CD14-positive monocyte (primary cell): Measurements from ENCODE around the gene DCLRE1C. TPM values are rescaled to one million over a fixed set of nuclear protein-coding genes. Genes with fewer than 3 reads are reported as not detected.
"Not testable (repeated sequence)": the region's sequence is repeated elsewhere in the genome, so short reads cannot be mapped to it uniquely, and the experiment has no call there.

Source experiments
- DNase-seq, 3 donors: peaks; one replicate each; pipeline ENCODE4 v3.0.0-alpha.2; 2011 to 2022
- H2AFZ ChIP-seq: 2 replicates; pipeline ENCODE4 v1.6.0; 2012; ENCODE audit warnings: mild to moderate bottlenecking, low read depth, low read length, inconsistent platforms; ENCODE audit not compliant: insufficient read depth, poor library complexity, severe bottlenecking
- H3K27ac ChIP-seq, 2 donors: 1 replicate in 1 of 2; 2 replicates in 1 of 2; pipeline ENCODE4 v1.5.1; 2012 to 2013; ENCODE audit warnings: low read length in 2 of 2, control low read depth in 1 of 2, inconsistent platforms in 1 of 2, low read depth in 1 of 2, mild to moderate bottlenecking in 1 of 2
- H3K27me3 ChIP-seq, 2 donors: one replicate each; pipeline versions ENCODE4 v1.6.0 to v1.6.1; 2011 to 2013; ENCODE audit warnings: low read length in 2 of 2; ENCODE audit not compliant: control insufficient read depth in 2 of 2, insufficient read depth in 2 of 2
- H3K36me3 ChIP-seq, 2 donors: replicated peaks in 1 of 2; 1 replicate in 1 of 2; 2 replicates in 1 of 2; pipeline versions ENCODE4 v1.5.1 to v1.6.1; 2012 to 2013; ENCODE audit warnings: low read length in 2 of 2, control low read depth in 1 of 2, inconsistent platforms in 1 of 2, mild to moderate bottlenecking in 1 of 2; ENCODE audit not compliant: insufficient read depth in 2 of 2, control insufficient read depth in 1 of 2
- H3K4me1 ChIP-seq, 2 donors: 1 replicate in 1 of 2; 2 replicates in 1 of 2; pipeline versions ENCODE4 v1.5.1 to v1.6.1; 2012 to 2013; ENCODE audit warnings: low read length in 2 of 2, control low read depth in 1 of 2, inconsistent platforms in 1 of 2, mild to moderate bottlenecking in 1 of 2, moderate library complexity in 1 of 2; ENCODE audit not compliant: insufficient read depth in 2 of 2, control insufficient read depth in 1 of 2
- H3K4me2 ChIP-seq: replicated peaks from 2 replicates; pipeline ENCODE3; 2012; ENCODE audit warnings: low read length, moderate library complexity, mild to moderate bottlenecking; ENCODE audit not compliant: poor library complexity, severe bottlenecking; ENCODE audit errors: extremely low read depth
- H3K4me3 ChIP-seq, 3 experiments: fragments of 200-600 bp in 1 of 3; sonication (generic) in 1 of 3; replicated peaks in 1 of 3; 1 replicate in 2 of 3; 2 replicates in 1 of 3; pipeline ENCODE4 v1.5.1; 2011 to 2013; ENCODE audit warnings: low read length in 3 of 3, mild to moderate bottlenecking in 3 of 3, control low read depth in 2 of 3, low read depth in 2 of 3, inconsistent platforms in 1 of 3, moderate library complexity in 1 of 3
- H3K79me2 ChIP-seq: 2 replicates; pipeline ENCODE4 v1.6.0; 2012; ENCODE audit warnings: mild to moderate bottlenecking, control low read depth, inconsistent platforms, low read length, moderate library complexity; ENCODE audit not compliant: insufficient read depth
- H3K9ac ChIP-seq: 2 replicates; pipeline ENCODE4 v1.6.0; 2017; ENCODE audit warnings: low read length, mild to moderate bottlenecking; ENCODE audit not compliant: insufficient read depth, poor library complexity, severe bottlenecking
- H3K9me3 ChIP-seq, 2 donors: replicated peaks in 1 of 2; 1 replicate in 1 of 2; 2 replicates in 1 of 2; pipeline versions ENCODE4 v1.5.1 to v1.6.1; 2012 to 2013; ENCODE audit warnings: low read length in 2 of 2, control low read depth in 1 of 2; ENCODE audit not compliant: control insufficient read depth in 1 of 2, insufficient read depth in 1 of 2
- H4K20me1 ChIP-seq: 2 replicates; pipeline ENCODE4 v1.6.0; 2012; ENCODE audit warnings: mild to moderate bottlenecking, low read length, control low read depth, moderate library complexity; ENCODE audit not compliant: insufficient read depth
- H3K27ac Mint-ChIP-seq, 7 donors: one replicate each; pipeline ENCODE4 v1.8.0; 2020; ENCODE audit warnings: mild to moderate bottlenecking in 7 of 7, mixed read lengths in 7 of 7, moderate library complexity in 6 of 7, inconsistent platforms in 2 of 7
- H3K27me3 Mint-ChIP-seq, 3 donors: one replicate each; pipeline ENCODE4 v1.8.0; 2021 to 2022; ENCODE audit warnings: low read depth in 3 of 3, mild to moderate bottlenecking in 3 of 3, mixed read lengths in 3 of 3, moderate library complexity in 3 of 3, inconsistent platforms in 1 of 3
- H3K36me3 Mint-ChIP-seq, 2 donors: one replicate each; pipeline ENCODE4 v1.8.0; 2020; ENCODE audit warnings: mixed read lengths in 2 of 2, inconsistent platforms in 1 of 2, mild to moderate bottlenecking in 1 of 2
- H3K4me1 Mint-ChIP-seq: one replicate; pipeline ENCODE4 v1.8.0; 2020; ENCODE audit warnings: mild to moderate bottlenecking, mixed read lengths
- H3K4me3 Mint-ChIP-seq, 2 donors: one replicate each; pipeline ENCODE4 v1.8.0; 2020; ENCODE audit warnings: mild to moderate bottlenecking in 2 of 2, mixed read lengths in 2 of 2, moderate library complexity in 1 of 2
- H3K9me3 Mint-ChIP-seq, 7 donors: one replicate each; pipeline ENCODE4 v1.8.0; 2020 to 2022; ENCODE audit warnings: mixed read lengths in 7 of 7, mild to moderate bottlenecking in 6 of 7, moderate library complexity in 6 of 7, inconsistent platforms in 2 of 7
- WGBS: methylation state at CpG from one replicate; pipeline ENCODE4 v1.1.5; 2013; ENCODE audit warnings: missing lambda C conversion rate; ENCODE audit not compliant: insufficient coverage; 5-methylcytosine and 5-hydroxymethylcytosine counted together
- intact Hi-C, 2 donors: fragments of 100-400 bp; cut with micrococcal nuclease; formaldehyde crosslinking; loops; one replicate each; pipeline versions ENCODE4 v1.15.0 to v1.15.1; 2023
- polyA plus RNA-seq, 3 donors: library from polyadenylated mRNA; depleted of rRNA in 1 of 3; unstranded in 2 of 3; stranded (reverse) in 1 of 3; fragments of 300-500 nt in 2 of 3; fragments of >200 nt in 1 of 3; fragmentation: Illumina TruSeq in 2 of 3; gene quantifications; 1 replicate in 2 of 3; 2 replicates in 1 of 3; pipeline ENCODE4 v1.2.3, GENCODE V29; 2012 to 2021
- TF ChIP-seq, protein P1 (sequence below): fragments of 200-600 bp; IDR thresholded peaks from one replicate; pipeline ENCODE4 v1.8.0; 2022; ENCODE audit warnings: antibody characterized with exemption, mild to moderate bottlenecking

DCLRE1C gene
- polyA plus RNA-seq, 3 donors, result 8.9 to 17.6 (median 10.9) TPM

DNA sequence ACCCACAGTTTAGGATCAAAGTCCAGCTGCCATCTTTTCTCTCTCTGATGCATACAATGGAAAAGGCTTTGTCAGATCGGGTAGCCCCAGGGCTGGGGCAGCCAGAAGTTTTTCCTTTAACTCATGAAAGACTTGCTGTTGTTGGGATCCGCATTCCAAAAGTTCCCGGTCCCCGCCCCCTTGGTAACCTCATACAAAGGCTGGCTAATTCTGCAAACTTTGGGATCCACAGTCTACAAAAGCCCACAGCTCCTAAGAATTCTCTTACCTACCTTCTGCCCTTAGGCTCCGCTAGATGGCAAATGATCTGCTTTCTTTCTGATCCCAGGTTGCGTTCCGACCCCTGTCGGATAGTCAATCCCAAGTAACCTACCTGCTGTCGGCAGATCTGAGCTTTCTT lies 38.4 kb upstream of the DCLRE1C start:
- DNase-seq, H3K36me3 Mint-ChIP-seq, H3K4me1 Mint-ChIP-seq, H3K9me3 ChIP-seq, H3K27me3 Mint-ChIP-seq, H3K27ac Mint-ChIP-seq, H3K36me3 ChIP-seq, H3K9ac ChIP-seq, H3K4me3 Mint-ChIP-seq, H3K4me3 ChIP-seq, H3K9me3 Mint-ChIP-seq, H4K20me1 ChIP-seq, H3K79me2 ChIP-seq, H3K27me3 ChIP-seq, H3K4me1 ChIP-seq, H3K4me2 ChIP-seq, H2AFZ ChIP-seq, H3K27ac ChIP-seq: not testable (repeated sequence)
- intact Hi-C loops, result loop anchor here in 1 of 2 donors (5.0 kb wide), 1 partner anchor 115 kb away; no protein-coding TSS in a partner anchor
- WGBS, result 94% methylated on average over 6 of the region's 9 CpGs

DNA sequence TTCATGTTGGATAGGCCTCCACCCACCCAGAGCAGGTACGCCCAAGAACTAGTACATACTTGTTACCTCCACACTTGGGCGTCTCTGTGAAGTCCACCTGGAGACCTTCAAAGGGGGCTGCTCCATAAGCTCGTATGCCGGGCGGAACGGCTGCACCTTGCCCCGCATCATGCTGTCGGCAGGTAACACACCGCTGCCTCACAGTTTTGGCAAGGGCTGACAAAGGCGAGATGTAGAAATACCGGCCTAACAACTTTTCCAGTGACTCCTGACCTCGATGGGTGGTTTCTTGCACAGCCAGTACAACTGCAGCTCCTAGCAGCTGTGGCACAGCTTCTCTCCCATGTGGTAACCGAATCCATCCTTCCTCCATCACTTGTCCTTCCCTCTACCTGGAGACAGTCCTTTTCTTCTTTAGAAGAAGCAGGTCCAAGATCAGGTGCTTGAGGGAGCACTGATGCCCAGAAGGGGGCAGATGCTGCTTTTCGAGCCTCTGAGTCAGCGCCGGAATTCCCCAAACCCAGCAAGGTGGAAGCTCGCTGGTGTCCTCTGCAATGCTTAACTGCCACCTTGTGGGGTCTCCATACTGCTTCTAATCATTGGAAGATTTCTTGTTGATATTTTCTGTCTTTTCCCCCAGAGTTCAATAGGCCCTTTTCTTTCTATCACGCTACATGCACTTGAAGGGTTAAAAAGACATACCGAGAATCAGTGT lies 37.3 kb upstream of the DCLRE1C start:
- not testable (repeated sequence) for H3K36me3 Mint-ChIP-seq, H3K9me3 Mint-ChIP-seq, H3K79me2 ChIP-seq, H3K27me3 Mint-ChIP-seq, H3K27me3 ChIP-seq, H4K20me1 ChIP-seq, H3K27ac Mint-ChIP-seq, H3K4me1 ChIP-seq, H3K4me1 Mint-ChIP-seq, H3K4me3 ChIP-seq, H3K27ac ChIP-seq, H3K9ac ChIP-seq, H3K4me3 Mint-ChIP-seq, H3K36me3 ChIP-seq, H3K4me2 ChIP-seq, H3K9me3 ChIP-seq, H2AFZ ChIP-seq
- intact Hi-C loops, result loop anchor here in 1 of 2 donors (5.0 kb wide), 1 partner anchor 116 kb away; no protein-coding TSS in a partner anchor
- TF ChIP-seq, protein P1, sequence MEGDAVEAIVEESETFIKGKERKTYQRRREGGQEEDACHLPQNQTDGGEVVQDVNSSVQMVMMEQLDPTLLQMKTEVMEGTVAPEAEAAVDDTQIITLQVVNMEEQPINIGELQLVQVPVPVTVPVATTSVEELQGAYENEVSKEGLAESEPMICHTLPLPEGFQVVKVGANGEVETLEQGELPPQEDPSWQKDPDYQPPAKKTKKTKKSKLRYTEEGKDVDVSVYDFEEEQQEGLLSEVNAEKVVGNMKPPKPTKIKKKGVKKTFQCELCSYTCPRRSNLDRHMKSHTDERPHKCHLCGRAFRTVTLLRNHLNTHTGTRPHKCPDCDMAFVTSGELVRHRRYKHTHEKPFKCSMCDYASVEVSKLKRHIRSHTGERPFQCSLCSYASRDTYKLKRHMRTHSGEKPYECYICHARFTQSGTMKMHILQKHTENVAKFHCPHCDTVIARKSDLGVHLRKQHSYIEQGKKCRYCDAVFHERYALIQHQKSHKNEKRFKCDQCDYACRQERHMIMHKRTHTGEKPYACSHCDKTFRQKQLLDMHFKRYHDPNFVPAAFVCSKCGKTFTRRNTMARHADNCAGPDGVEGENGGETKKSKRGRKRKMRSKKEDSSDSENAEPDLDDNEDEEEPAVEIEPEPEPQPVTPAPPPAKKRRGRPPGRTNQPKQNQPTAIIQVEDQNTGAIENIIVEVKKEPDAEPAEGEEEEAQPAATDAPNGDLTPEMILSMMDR, result peak; percentile 23
- DNase-seq, result peak; percentile 2 to 42 (median 3)
- 67% methylated on average over 10 of the region's 19 CpGs for WGBS

DNA sequence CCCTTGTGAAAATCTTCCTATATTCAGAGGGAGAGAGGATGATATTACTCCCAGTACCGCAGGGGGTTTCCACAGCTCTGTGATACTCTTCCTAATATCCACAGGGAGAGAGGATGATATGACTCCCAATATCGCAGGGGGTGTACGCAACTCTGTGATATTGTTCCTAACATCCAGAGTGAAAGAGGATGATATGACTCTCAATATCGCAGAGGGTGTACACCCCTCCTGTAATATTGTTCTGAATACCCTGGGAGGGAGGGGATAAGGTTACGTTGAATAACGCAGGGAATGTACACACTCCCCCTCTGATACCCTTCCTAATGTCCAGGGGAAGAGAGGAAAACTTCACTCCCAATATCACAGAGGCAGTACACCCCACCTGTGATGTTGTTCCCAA lies 35.7 kb upstream of the DCLRE1C start:
- WGBS, result no CpG with 5 or more reads among the region's 6 CpGs

More for the DNA sequence above, 35.7 kb upstream of the DCLRE1C start:
- H3K4me3 ChIP-seq, H3K9me3 Mint-ChIP-seq, intact Hi-C loops, H3K9ac ChIP-seq, H3K36me3 ChIP-seq, H3K4me2 ChIP-seq, H2AFZ ChIP-seq, DNase-seq, H4K20me1 ChIP-seq, H3K4me1 ChIP-seq, H3K4me1 Mint-ChIP-seq, H3K36me3 Mint-ChIP-seq, H3K79me2 ChIP-seq, H3K27me3 ChIP-seq, H3K9me3 ChIP-seq, H3K27ac Mint-ChIP-seq, H3K27me3 Mint-ChIP-seq, H3K27ac ChIP-seq, H3K4me3 Mint-ChIP-seq: not testable (repeated sequence)
